Mesendoderm (in vitro differentiated cells): ENCODE results near the gene AIP.
A peak's percentile ranks its signal among the peaks of the same experiment; 100 is the strongest.
"Not testable (repeated sequence)": the region's sequence is repeated elsewhere in the genome, so short reads cannot be mapped to it uniquely, and the experiment has no call there.

ENCODE experiments used
- DNase-seq: peaks from one replicate; pipeline ENCODE4 v3.0.0; 2013
- H2AK5ac ChIP-seq: 2 replicates; pipeline ENCODE4 v1.6.1; 2013; ENCODE audit warnings: low read length, inconsistent platforms
- H2BK120ac ChIP-seq: 2 replicates; pipeline ENCODE4 v1.6.1; 2013; ENCODE audit warnings: low read depth, mild to moderate bottlenecking, low read length, moderate library complexity, mixed read lengths
- H2BK15ac ChIP-seq: replicated peaks from 2 replicates; pipeline ENCODE4 v1.6.1; 2013; ENCODE audit warnings: low read depth, mild to moderate bottlenecking, moderate library complexity
- H2BK5ac ChIP-seq: 2 replicates; pipeline ENCODE4 v1.6.1; 2013; ENCODE audit warnings: low read length, inconsistent platforms
- H3K18ac ChIP-seq: 2 replicates; pipeline ENCODE4 v1.6.1; 2013; ENCODE audit warnings: mild to moderate bottlenecking, low read length, mixed read lengths
- H3K23ac ChIP-seq: one replicate; pipeline ENCODE4 v1.6.1; 2013; ENCODE audit warnings: low read length
- H3K27ac ChIP-seq: 2 replicates; pipeline ENCODE4 v1.5.1; 2013; ENCODE audit warnings: low read depth, mild to moderate bottlenecking, inconsistent platforms, low read length, moderate library complexity
- H3K27me3 ChIP-seq: 2 replicates; pipeline ENCODE4 v1.6.1; 2013; ENCODE audit warnings: low read length, control low read depth, mild to moderate bottlenecking, inconsistent platforms; ENCODE audit not compliant: insufficient read depth, poor library complexity
- H3K36me3 ChIP-seq: 2 replicates; pipeline ENCODE4 v1.6.1; 2013; ENCODE audit warnings: low read length, inconsistent platforms; ENCODE audit not compliant: control insufficient read depth, insufficient read depth
- H3K4ac ChIP-seq: one replicate; pipeline ENCODE4 v1.6.1; 2013; ENCODE audit warnings: low read depth, mild to moderate bottlenecking, low read length, moderate library complexity
- H3K4me1 ChIP-seq: 2 replicates; pipeline ENCODE4 v1.6.1; 2013; ENCODE audit warnings: low read depth, low read length, inconsistent platforms; ENCODE audit not compliant: control insufficient read depth
- H3K4me2 ChIP-seq: 2 replicates; pipeline ENCODE4 v1.6.1; 2013; ENCODE audit warnings: low read length
- H3K4me3 ChIP-seq: 2 replicates; pipeline ENCODE4 v1.5.1; 2013; ENCODE audit warnings: mild to moderate bottlenecking, low read length
- H3K56ac ChIP-seq: one replicate; pipeline ENCODE4 v1.6.1; 2013; ENCODE audit warnings: low read length
- H3K79me1 ChIP-seq: 2 replicates; pipeline ENCODE4 v1.6.1; 2013; ENCODE audit warnings: low read length, inconsistent platforms
- H3K79me2 ChIP-seq: 2 replicates; pipeline ENCODE4 v1.6.1; 2013; ENCODE audit warnings: mild to moderate bottlenecking, low read length; ENCODE audit not compliant: control insufficient read depth, insufficient read depth
- H3K9ac ChIP-seq: 2 replicates; pipeline ENCODE4 v1.6.1; 2013; ENCODE audit warnings: low read length, inconsistent platforms
- H4K5ac ChIP-seq: one replicate; pipeline ENCODE4 v1.6.1; 2013; ENCODE audit warnings: low read length
- H4K8ac ChIP-seq: one replicate; pipeline ENCODE4 v1.6.1; 2013; ENCODE audit warnings: low read depth, mild to moderate bottlenecking, control low read depth, low read length, moderate library complexity
- WGBS: extraction: QIAGEN DNeasy Blood & Tissue Kit; methylation state at CpG from one replicate; pipeline ENCODE4 v1.1.7; 2013; ENCODE audit warnings: low lambda C conversion rate, missing lambda C conversion rate; ENCODE audit not compliant: insufficient coverage; ENCODE audit errors: extremely low coverage; 5-methylcytosine and 5-hydroxymethylcytosine counted together

Gene AIP

GRCh38 chr11:67469508-67469811, 13.4 kb upstream of the AIP start:
- Histone ChIP-seq H2BK120ac (no peak overlapping the region), H3K79me2 (no peaks in the 10 kb centered on the region), H3K79me1 (peaks cover 2% of the 10 kb centered on the region), H3K23ac (no peak overlapping the region), H4K8ac (peak overlapping the region; percentile 94), H4K5ac (peak overlapping the region; percentile 98), H2BK5ac (no peak overlapping the region), H3K18ac (peak overlapping the region; percentile 65), H3K4me1 (peaks cover 3% of the 10 kb centered on the region), H2AK5ac (no peak overlapping the region), H3K36me3 (no peaks in the 10 kb centered on the region), H3K56ac (peak overlapping the region; percentile 93), H3K9ac (peak overlapping the region; percentile 86), H2BK15ac (no peak overlapping the region), H3K4ac (peak overlapping the region; percentile 93), H3K4me2 (peak overlapping the region; percentile 91), H3K27ac (no peak overlapping the region), H3K27me3 (no peaks in the 10 kb centered on the region), H3K4me3 (peak overlapping the region; percentile 50)
- WGBS: no CpG with 5 or more reads among the region's 9 CpGs
- DNase-seq: no peak

DNA sequence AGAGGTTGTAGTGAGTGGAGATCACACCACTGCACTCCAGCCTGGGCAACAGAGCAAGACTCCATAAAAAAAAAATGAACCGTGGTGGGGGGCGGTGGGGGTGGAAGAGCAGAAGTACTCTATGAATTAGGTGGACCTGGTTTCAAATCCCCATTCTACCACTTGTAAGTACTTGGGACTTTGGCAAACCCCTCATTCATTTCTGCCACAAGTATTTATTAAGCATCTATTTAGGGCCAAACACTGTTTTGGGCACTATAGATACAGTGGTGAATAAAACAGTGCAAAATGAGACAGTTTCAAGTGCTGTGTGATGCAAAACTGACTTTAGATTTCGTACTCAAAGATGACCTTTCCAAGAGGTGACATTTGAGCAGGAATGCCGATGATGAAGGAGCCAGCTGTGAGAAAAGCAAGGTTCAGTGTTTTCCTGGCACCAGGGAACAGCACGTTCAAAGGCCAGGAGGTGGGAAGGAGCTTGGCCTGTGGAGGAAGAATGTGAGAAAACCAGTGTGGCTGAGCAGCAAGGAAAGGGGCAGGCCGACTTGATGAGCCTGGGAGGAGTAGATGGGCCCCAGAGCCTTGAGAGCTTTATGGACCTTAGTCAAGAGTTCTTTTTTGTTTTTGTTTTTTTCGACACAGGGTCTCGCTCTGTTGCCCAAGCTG, 12.4 kb upstream of the AIP start:
- Histone ChIP-seq H3K9ac (no peak overlapping the region), H3K56ac (no peak overlapping the region), H3K23ac (no peak overlapping the region), H3K4me3 (no peak overlapping the region), H3K27me3 (no peaks in the 10 kb centered on the region), H3K27ac (no peak overlapping the region), H3K36me3 (no peaks in the 10 kb centered on the region), H2BK5ac (no peak overlapping the region), H2AK5ac (no peak overlapping the region), H4K8ac (no peak overlapping the region), H3K79me1 (peaks cover 2% of the 10 kb centered on the region), H2BK15ac (no peak overlapping the region), H3K4me1 (peaks cover 3% of the 10 kb centered on the region), H3K79me2 (no peaks in the 10 kb centered on the region), H3K4ac (no peak overlapping the region), H3K4me2 (no peak overlapping the region), H3K18ac (no peak overlapping the region), H2BK120ac (no peak overlapping the region), H4K5ac (no peak overlapping the region)
- DNase-seq: no peak
- WGBS: no CpG with 5 or more reads among the region's 8 CpGs

- no peak overlapping the region for H2BK120ac ChIP-seq
- H3K4me2 ChIP-seq: no peak overlapping the region
- no peak overlapping the region for H4K8ac ChIP-seq
- H3K4me1 ChIP-seq: peaks cover 3% of the 10 kb centered on the region
- H3K79me2 ChIP-seq: no peaks in the 10 kb centered on the region
- H2BK15ac ChIP-seq: no peak overlapping the region
- no peak overlapping the region for H3K9ac ChIP-seq
- H3K36me3 ChIP-seq: no peaks in the 10 kb centered on the region
- H3K18ac ChIP-seq: no peak overlapping the region
- H2BK5ac ChIP-seq: no peak overlapping the region
- H3K4ac ChIP-seq: no peak overlapping the region
- no peak overlapping the region for H2AK5ac ChIP-seq
- no peak overlapping the region for H4K5ac ChIP-seq
- peaks cover 2% of the 10 kb centered on the region for H3K79me1 ChIP-seq
- DNase-seq: no peak
- no peak overlapping the region for H3K56ac ChIP-seq
- no peak overlapping the region for H3K27ac ChIP-seq
- no peak overlapping the region for H3K23ac ChIP-seq
- no peak overlapping the region for H3K4me3 ChIP-seq
- WGBS: no CpG with 5 or more reads among the region's 7 CpGs
- no peaks in the 10 kb centered on the region for H3K27me3 ChIP-seq
Observed at GRCh38 chr11:67472882-67473281, 9.9 kb upstream of the AIP start.

GRCh38 chr11:67476692-67477091, 6.1 kb upstream of the AIP start:
- not testable (repeated sequence) for H3K27me3 ChIP-seq, H3K4ac ChIP-seq
- WGBS: no CpG with 5 or more reads among the region's 10 CpGs

GRCh38 chr11:67477344-67478050, 5.3 kb upstream of the AIP start:
- not testable (repeated sequence) for H2BK15ac ChIP-seq, H4K5ac ChIP-seq, H2AK5ac ChIP-seq, H3K4ac ChIP-seq, H3K4me3 ChIP-seq, H3K36me3 ChIP-seq, H3K27ac ChIP-seq, H3K4me2 ChIP-seq, H2BK120ac ChIP-seq, H3K27me3 ChIP-seq, H3K79me1 ChIP-seq, DNase-seq, H3K9ac ChIP-seq, H3K79me2 ChIP-seq, H3K4me1 ChIP-seq, H4K8ac ChIP-seq, H2BK5ac ChIP-seq, H3K18ac ChIP-seq, H3K56ac ChIP-seq, H3K23ac ChIP-seq
- WGBS: no CpG with 5 or more reads among the region's 16 CpGs

More at GRCh38 chr11:67476692-67477091, 6.1 kb upstream of the AIP start:
- not testable (repeated sequence) for DNase-seq, H3K4me1 ChIP-seq, H4K8ac ChIP-seq, H2AK5ac ChIP-seq, H2BK120ac ChIP-seq, H3K4me2 ChIP-seq, H2BK15ac ChIP-seq, H3K4me3 ChIP-seq, H3K79me1 ChIP-seq, H2BK5ac ChIP-seq, H3K9ac ChIP-seq, H3K56ac ChIP-seq, H3K23ac ChIP-seq, H3K18ac ChIP-seq, H4K5ac ChIP-seq, H3K79me2 ChIP-seq, H3K27ac ChIP-seq, H3K36me3 ChIP-seq
